Keratinocyte (primary cell): ENCODE results near the gene LARGE1.

ENCODE experiments used
- EZH2 ChIP-seq: IDR thresholded peaks from one replicate; pipeline ENCODE4 v1.6.1; 2012; ENCODE audit warnings: inconsistent platforms, mild to moderate bottlenecking, low read length, moderate library complexity
- TF ChIP-seq, protein P1 (sequence below), 3 experiments: IDR thresholded peaks in 1 of 3; conservative IDR thresholded peaks in 1 of 3; optimal IDR thresholded peaks in 1 of 3; 2 replicates in 2 of 3; 3 replicates in 1 of 3; pipeline versions ENCODE3 to v1.5.1; 2011; ENCODE audit warnings: low read length in 3 of 3, mild to moderate bottlenecking in 3 of 3, moderate library complexity in 2 of 3, control low read depth in 1 of 3, inconsistent platforms in 1 of 3; ENCODE audit not compliant: insufficient read depth in 2 of 3; ENCODE audit errors: extremely low read depth in 1 of 3

DNA sequence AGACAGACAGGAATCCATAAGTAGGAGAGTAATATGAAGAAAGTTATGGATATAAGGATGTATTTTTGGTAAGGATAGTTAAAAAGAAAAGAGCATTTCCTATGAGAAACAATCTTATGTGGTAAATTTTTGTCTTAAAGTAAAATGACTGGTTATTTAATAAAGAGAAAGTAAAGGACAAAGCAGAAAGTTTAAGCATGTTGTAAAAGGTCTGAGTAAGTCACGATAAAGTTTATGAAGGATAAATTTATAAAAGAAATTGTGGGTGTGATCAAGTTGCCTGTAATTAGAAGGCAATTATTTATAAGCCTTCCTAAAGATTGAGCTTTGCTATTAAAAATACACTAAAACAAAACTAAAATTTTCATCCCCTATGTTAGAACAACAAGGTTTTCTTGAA, 547.4 kb downstream of the LARGE1 start:
- TF ChIP-seq, protein P1, sequence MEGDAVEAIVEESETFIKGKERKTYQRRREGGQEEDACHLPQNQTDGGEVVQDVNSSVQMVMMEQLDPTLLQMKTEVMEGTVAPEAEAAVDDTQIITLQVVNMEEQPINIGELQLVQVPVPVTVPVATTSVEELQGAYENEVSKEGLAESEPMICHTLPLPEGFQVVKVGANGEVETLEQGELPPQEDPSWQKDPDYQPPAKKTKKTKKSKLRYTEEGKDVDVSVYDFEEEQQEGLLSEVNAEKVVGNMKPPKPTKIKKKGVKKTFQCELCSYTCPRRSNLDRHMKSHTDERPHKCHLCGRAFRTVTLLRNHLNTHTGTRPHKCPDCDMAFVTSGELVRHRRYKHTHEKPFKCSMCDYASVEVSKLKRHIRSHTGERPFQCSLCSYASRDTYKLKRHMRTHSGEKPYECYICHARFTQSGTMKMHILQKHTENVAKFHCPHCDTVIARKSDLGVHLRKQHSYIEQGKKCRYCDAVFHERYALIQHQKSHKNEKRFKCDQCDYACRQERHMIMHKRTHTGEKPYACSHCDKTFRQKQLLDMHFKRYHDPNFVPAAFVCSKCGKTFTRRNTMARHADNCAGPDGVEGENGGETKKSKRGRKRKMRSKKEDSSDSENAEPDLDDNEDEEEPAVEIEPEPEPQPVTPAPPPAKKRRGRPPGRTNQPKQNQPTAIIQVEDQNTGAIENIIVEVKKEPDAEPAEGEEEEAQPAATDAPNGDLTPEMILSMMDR (optimal IDR thresholded peaks at IDR 0.05 in 1 of 3, IDR thresholded peaks at IDR 0.05 in 1 of 3, conservative IDR thresholded peaks at IDR 0.05 in 1 of 3; ENCODE audit: extremely low read depth in 1 of 3, insufficient read depth in 2 of 3, low read length in 3 of 3) = no peak
- no peak for TF ChIP-seq EZH2
